IPS-15b (cell line): Measurements from ENCODE around the gene CIRBP.
"Not testable (repeated sequence)": the region's sequence is repeated elsewhere in the genome, so short reads cannot be mapped to it uniquely, and the experiment has no call there.

Source experiments
- H3K27me3 ChIP-seq: one replicate; pipeline ENCODE4 v1.6.1; 2013; ENCODE audit warnings: low read length; ENCODE audit not compliant: control insufficient read depth, insufficient read depth
- H3K36me3 ChIP-seq: one replicate; pipeline ENCODE4 v1.6.1; 2013; ENCODE audit warnings: low read length; ENCODE audit not compliant: control insufficient read depth, insufficient read depth
- H3K4me1 ChIP-seq: one replicate; pipeline ENCODE4 v1.6.1; 2013; ENCODE audit warnings: mild to moderate bottlenecking, low read length; ENCODE audit not compliant: control insufficient read depth, insufficient read depth
- H3K4me3 ChIP-seq: one replicate; pipeline ENCODE4 v1.5.1; 2013; ENCODE audit warnings: low read depth, low read length
- H3K9ac ChIP-seq: one replicate; pipeline ENCODE4 v1.6.1; 2013; ENCODE audit warnings: low read depth, mild to moderate bottlenecking, low read length
- H3K9me3 ChIP-seq: one replicate; pipeline ENCODE4 v1.6.1; 2013; ENCODE audit warnings: mild to moderate bottlenecking, low read length; ENCODE audit not compliant: control insufficient read depth, insufficient read depth

Gene CIRBP

DNA sequence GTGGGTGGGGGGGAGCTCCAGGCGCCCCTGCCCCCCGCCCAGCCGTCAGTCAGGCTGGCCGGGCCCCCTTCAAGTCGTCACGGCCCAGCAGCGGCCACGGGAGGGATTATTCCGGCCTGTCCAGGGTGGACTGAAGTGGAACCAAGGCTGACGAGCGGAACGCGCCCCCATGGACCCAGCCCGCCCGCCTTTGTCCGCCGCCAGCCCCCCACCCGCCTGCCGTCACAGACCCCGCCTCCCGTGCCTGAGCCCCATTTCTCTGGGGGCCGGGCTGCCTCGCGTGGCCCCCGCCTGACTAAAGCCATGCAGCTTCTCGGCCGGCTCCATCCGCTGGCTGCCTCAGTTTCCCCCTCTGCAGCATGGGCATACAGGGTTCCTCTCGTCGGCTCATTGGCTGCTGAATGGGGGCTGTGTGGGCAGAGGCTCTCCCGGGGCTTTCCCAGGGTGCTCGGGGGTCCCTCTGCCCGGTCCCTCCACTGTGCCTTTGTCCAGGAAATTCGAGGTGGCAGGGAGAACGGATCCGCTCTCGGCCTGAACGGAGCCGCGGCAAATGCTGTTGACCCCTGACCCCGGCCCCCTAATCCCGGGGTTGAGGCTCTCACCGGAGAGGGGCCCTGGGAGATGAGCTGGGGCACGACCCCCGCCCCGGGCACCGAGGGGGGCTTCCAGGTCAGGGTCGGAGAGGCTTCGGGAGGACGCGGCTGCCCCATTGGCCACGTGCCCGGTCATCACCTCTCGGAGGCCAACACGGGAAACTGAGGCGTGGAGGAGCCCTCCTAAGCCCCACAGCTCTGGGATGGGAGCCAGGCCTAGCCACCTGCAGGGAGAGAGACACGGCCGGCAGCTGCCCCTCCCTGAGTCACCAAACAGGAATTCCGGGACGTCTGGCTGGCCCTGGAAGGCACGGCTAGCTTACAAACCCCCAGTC lies 43.9 kb downstream of the CIRBP start:
- Histone ChIP-seq H3K36me3 (no peaks in the 10 kb centered on the region), H3K9me3 (no peaks in the 10 kb centered on the region), H3K4me1 (no peaks in the 10 kb centered on the region), H3K9ac (no peak overlapping the region), H3K27me3 (peaks cover 5% of the 10 kb centered on the region), H3K4me3 (no peak overlapping the region)

DNA sequence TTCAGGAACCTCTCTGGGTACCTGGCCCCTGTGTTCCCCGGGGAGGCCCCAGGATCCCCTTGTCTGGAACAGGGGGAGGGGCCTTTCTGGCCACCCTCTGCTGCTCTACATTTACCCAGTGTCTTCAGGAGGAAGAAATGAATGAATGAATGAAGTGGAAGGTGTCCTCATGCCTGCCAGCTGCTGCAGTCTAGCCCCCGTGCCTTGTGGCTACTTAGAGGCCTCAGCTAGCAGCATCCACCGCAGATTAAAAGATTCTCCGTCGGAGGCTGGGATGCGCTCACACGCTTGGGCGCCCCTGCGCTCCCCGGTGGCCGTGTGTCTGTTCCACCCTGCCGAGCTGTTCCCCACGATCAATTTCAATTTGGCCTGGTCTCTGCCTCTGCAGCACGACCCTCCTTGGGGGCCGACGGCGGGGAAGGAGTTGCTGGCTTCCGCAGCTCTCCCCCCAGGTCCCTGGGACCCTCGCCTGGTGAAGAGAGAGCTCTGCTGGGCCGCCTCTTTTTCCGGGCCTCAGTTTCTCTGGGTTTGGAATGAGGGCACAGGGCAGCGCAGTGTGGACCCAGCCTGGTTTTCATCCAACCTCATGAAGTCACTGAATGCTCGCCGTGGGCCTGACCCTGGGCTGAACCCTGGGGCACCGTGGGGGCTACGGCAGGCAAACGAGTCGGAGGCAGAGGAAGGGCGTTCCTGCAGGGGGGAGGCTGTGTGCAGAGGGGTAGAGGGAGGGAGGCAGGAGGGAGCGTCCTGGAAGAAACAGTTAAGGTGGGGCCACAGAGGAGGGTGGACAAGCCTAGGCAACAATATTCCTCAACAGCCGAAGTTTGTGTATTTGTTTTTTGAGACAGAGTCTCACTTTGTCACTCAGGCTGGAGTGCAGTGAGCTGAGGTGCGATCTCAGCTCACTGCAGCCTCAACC lies 44.8 kb downstream of the CIRBP start:
- H3K9ac ChIP-seq, result no peak overlapping the region
- no peak overlapping the region for H3K4me3 ChIP-seq
- H3K36me3 ChIP-seq, result no peaks in the 10 kb centered on the region
- H3K4me1 ChIP-seq, result no peaks in the 10 kb centered on the region
- H3K9me3 ChIP-seq, result no peaks in the 10 kb centered on the region
- peaks cover 5% of the 10 kb centered on the region for H3K27me3 ChIP-seq

GRCh38 chr19:1315470-1316166 lies 46.5 kb downstream of the CIRBP start:
- no peak overlapping the region for H3K9ac ChIP-seq
- no peaks in the 10 kb centered on the region for H3K4me1 ChIP-seq
- no peaks in the 10 kb centered on the region for H3K36me3 ChIP-seq
- peaks cover 5% of the 10 kb centered on the region for H3K27me3 ChIP-seq
- H3K9me3 ChIP-seq, result no peaks in the 10 kb centered on the region
- H3K4me3 ChIP-seq, result peak overlapping the region; percentile 35

- Histone ChIP-seq H3K27me3 (peaks cover 5% of the 10 kb centered on the region), H3K4me1 (no peaks in the 10 kb centered on the region), H3K9me3 (no peaks in the 10 kb centered on the region), H3K4me3 (no peak overlapping the region), H3K9ac (no peak overlapping the region), H3K36me3 (no peaks in the 10 kb centered on the region)
Observed at GRCh38 chr19:1316466-1316865, 47.3 kb downstream of the CIRBP start.

DNA sequence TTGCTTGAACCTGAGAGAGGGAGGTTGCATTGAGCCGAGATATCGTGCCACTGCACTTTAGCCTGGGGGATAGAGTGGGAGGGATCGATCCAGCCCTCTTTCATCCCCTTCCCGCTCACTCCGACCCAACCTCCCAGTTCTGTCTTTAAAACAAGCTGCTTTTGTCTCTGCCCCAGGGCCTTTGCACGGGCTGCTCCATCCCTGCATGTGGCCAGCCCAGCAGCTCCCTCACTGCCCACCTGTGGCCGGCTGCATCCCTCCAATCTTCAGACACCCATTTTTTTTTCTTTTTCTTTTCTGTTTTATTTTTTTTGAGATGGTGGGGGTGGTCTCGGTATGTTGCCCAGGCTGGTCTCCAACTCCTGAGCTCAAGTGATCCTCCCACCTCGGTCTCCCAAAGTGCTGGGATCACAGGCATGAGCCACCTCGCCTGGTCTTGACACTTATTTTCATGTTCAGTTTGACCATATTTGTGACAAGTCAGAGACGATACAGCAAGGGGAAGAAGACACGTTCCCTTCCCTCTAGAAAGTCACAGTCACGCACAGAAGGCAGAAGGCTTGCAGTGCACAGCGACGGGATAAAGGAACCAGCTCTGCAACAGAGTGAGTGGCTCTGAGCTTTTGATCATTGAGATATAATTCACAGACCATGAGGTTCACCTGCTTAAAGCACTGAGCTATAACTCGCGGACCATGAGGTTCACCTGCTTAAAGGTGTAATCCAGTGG lies 48.3 kb downstream of the CIRBP start:
- no peak overlapping the region for H3K9ac ChIP-seq
- no peaks in the 10 kb centered on the region for H3K4me1 ChIP-seq
- H3K36me3 ChIP-seq, result no peaks in the 10 kb centered on the region
- peaks cover 5% of the 10 kb centered on the region for H3K27me3 ChIP-seq
- H3K9me3 ChIP-seq, result no peaks in the 10 kb centered on the region
- no peak overlapping the region for H3K4me3 ChIP-seq

GRCh38 chr19:1318678-1319471 lies 49.7 kb downstream of the CIRBP start:
- Histone ChIP-seq H3K9ac (no peak overlapping the region), H3K36me3 (no peaks in the 10 kb centered on the region), H3K4me1 (no peaks in the 10 kb centered on the region), H3K4me3 (no peak overlapping the region), H3K9me3 (no peaks in the 10 kb centered on the region), H3K27me3 (peaks cover 5% of the 10 kb centered on the region)

GRCh38 chr19:1320282-1320650 lies 51.1 kb downstream of the CIRBP start:
- not testable (repeated sequence) for H3K4me1 ChIP-seq, H3K36me3 ChIP-seq, H3K4me3 ChIP-seq, H3K27me3 ChIP-seq, H3K9ac ChIP-seq, H3K9me3 ChIP-seq

GRCh38 chr19:1321539-1321938 lies 52.4 kb downstream of the CIRBP start:
- Histone ChIP-seq H3K27me3 (no peaks in the 10 kb centered on the region), H3K36me3 (no peaks in the 10 kb centered on the region), H3K4me1 (no peaks in the 10 kb centered on the region), H3K4me3 (no peak overlapping the region), H3K9ac (no peak overlapping the region), H3K9me3 (no peaks in the 10 kb centered on the region)

DNA sequence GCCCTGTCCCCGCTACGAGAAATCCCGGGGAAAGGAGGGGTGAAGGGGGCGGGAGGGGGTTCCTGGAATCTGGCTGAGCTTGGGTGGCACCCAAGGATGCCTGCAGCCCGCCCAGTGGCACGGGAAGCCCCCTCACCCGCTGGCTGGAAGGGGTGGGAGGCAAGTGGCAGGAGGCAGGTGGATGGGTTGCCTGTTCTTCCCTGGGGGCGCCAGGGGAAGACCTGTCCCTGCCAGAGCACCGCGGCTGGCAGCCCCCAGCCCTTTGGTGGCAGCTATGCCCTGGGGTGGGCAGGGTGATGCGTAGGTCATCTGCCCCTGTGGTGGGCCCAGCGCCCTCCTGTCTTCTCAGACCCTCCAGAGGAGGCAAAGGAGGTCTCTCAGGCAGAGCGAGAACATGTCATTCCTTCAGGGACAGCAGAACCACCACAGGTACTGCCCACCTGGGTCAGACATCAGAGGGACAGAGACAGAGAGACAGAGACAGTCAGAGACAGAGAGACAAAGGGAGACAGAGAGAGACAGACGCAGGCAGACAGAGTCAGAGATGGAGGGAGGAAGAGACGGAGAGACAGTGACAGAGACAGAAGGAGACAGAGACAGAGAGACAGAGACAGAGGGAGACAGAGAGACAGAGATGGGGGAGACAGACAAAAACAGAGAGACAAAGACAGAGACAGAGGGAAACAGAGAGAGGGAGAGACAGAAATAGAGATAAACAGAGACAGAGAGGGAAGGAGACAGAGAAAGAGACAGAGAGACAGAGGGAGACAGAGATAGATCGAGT lies 53.3 kb downstream of the CIRBP start:
- Histone ChIP-seq H3K4me3 (no peak overlapping the region), H3K9ac (no peak overlapping the region), H3K4me1 (no peaks in the 10 kb centered on the region), H3K36me3 (no peaks in the 10 kb centered on the region), H3K9me3 (no peaks in the 10 kb centered on the region), H3K27me3 (no peaks in the 10 kb centered on the region)

DNA sequence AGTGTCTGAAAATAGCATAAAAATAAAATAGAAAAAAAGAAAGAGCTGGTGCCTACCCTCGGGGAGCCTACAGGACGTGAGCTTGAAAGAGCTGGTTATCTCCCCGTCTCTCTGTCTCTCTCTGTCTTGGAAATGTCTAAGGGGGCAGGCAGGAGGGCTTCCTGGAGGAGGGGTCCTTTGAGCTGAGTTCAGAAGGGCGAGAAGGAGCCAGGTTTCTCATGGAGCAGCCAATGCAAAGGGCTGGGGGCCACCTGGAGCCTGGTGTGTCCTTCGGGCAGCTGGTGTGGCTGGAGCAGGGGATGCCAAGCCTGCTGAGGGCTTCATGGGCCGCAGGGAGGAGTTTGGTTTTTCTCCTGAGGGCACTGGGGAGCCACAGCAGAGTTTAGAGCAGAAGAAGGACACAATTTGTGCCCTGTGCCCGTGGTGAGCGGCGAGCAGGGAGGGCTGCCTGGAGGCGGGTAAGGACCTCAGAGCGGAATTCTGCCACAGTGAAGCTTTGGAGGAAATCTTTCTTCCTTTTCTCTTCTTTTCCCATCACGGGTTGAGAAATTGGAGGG lies 55.2 kb downstream of the CIRBP start:
- no peaks in the 10 kb centered on the region for H3K27me3 ChIP-seq
- H3K36me3 ChIP-seq, result no peaks in the 10 kb centered on the region
- no peak overlapping the region for H3K9ac ChIP-seq
- no peaks in the 10 kb centered on the region for H3K9me3 ChIP-seq
- no peaks in the 10 kb centered on the region for H3K4me1 ChIP-seq
- H3K4me3 ChIP-seq, result peak overlapping the region; percentile 54
